PFSK-1 (cell line): Measurements from ENCODE around the gene B4GALT6.

ENCODE experiments used
- FOXP2 ChIP-seq: optimal IDR thresholded peaks from 2 replicates; pipeline ENCODE3; 2011; ENCODE audit warnings: borderline replicate concordance, control low read depth, inconsistent platforms; ENCODE audit not compliant: insufficient read depth; ENCODE audit errors: extremely low read length, extremely low read depth
- POLR2AphosphoS5 ChIP-seq: IDR thresholded peaks from 2 replicates; pipeline ENCODE4 v1.6.1; 2012; ENCODE audit warnings: low read depth, mild to moderate bottlenecking, control low read depth, low read length, moderate library complexity
- SIN3A ChIP-seq: IDR thresholded peaks from 2 replicates; pipeline ENCODE4 v1.6.1; 2012; ENCODE audit warnings: mild to moderate bottlenecking, low read length, moderate library complexity, borderline replicate concordance; ENCODE audit not compliant: insufficient read depth
- TAF1 ChIP-seq: IDR thresholded peaks from 2 replicates; pipeline ENCODE4 v1.6.1; 2012; ENCODE audit warnings: low read length, control low read depth, borderline replicate concordance; ENCODE audit not compliant: insufficient read depth
- TF ChIP-seq, protein P1 (sequence below), 2 experiments: IDR thresholded peaks; 2 replicates each; pipeline versions ENCODE4 v1.6.1 to v1.8.0; 2011 to 2012; ENCODE audit warnings: low read depth in 2 of 2, low read length in 2 of 2, control low read depth in 1 of 2, inconsistent platforms in 1 of 2, mild to moderate bottlenecking in 1 of 2, moderate library complexity in 1 of 2; ENCODE audit not compliant: insufficient read depth in 1 of 2

B4GALT6 gene

DNA sequence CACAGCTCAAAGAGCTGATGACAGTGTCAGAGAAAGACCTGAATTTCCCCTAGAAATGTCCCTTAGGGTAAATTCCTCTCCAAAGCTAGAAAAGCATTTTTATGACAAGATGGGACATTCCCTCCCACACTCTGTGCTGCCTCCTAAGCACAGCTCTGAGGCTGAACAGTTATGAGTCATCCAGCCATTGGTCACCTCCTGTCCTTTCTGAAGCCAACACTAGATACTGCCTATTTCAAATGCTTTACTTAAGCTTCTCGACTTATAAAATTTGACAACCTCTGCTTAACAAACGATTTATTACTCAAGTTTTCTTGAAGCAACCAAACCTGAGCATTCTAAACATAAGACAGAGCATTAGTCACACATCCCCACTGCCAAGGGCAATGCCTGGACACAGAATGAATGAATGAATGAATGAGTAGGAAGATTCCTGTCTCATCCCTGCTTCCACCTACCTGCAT lies 35.4 kb downstream of the B4GALT6 start:
- no peak for TF ChIP-seq POLR2AphosphoS5
- no peak for TF ChIP-seq SIN3A
- TF ChIP-seq, protein P1, sequence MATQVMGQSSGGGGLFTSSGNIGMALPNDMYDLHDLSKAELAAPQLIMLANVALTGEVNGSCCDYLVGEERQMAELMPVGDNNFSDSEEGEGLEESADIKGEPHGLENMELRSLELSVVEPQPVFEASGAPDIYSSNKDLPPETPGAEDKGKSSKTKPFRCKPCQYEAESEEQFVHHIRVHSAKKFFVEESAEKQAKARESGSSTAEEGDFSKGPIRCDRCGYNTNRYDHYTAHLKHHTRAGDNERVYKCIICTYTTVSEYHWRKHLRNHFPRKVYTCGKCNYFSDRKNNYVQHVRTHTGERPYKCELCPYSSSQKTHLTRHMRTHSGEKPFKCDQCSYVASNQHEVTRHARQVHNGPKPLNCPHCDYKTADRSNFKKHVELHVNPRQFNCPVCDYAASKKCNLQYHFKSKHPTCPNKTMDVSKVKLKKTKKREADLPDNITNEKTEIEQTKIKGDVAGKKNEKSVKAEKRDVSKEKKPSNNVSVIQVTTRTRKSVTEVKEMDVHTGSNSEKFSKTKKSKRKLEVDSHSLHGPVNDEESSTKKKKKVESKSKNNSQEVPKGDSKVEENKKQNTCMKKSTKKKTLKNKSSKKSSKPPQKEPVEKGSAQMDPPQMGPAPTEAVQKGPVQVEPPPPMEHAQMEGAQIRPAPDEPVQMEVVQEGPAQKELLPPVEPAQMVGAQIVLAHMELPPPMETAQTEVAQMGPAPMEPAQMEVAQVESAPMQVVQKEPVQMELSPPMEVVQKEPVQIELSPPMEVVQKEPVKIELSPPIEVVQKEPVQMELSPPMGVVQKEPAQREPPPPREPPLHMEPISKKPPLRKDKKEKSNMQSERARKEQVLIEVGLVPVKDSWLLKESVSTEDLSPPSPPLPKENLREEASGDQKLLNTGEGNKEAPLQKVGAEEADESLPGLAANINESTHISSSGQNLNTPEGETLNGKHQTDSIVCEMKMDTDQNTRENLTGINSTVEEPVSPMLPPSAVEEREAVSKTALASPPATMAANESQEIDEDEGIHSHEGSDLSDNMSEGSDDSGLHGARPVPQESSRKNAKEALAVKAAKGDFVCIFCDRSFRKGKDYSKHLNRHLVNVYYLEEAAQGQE (IDR thresholded peaks at IDR 0.05; ENCODE audit: insufficient read depth in 1 of 2, low read depth in 2 of 2, low read length in 2 of 2): no peak
- TF ChIP-seq TAF1: no peak
- no peak for TF ChIP-seq FOXP2

DNA sequence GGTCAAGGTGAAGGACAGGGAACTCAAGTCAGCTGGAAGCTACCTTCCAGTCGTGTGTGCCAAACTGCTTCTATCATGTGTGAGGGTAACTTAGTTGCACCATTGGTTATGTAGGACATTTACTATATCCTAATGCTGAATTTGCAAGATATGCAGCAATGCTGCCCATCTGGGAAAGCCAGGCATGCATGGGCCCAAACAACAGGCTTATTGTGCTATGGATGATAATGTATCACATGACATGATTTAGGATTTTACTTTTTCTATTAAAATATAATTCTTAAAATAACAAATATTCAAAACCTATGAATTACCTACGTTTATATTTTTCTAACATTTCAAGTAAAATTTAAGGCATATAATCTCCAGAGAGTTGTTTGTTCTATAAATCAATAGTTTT lies 35.9 kb downstream of the B4GALT6 start:
- no peak for TF ChIP-seq TAF1
- TF ChIP-seq, protein P1 (IDR thresholded peaks at IDR 0.05; ENCODE audit: insufficient read depth in 1 of 2, low read depth in 2 of 2, low read length in 2 of 2): no peak
- no peak for TF ChIP-seq SIN3A

GRCh38 chr18:31647127-31647753 lies 37.1 kb downstream of the B4GALT6 start:
- TF ChIP-seq SIN3A (no peak), FOXP2 (no peak), TAF1 (no peak), POLR2AphosphoS5 (no peak)
- TF ChIP-seq, protein P1 (IDR thresholded peaks at IDR 0.05; ENCODE audit: insufficient read depth in 1 of 2, low read depth in 2 of 2, low read length in 2 of 2): no peak

DNA sequence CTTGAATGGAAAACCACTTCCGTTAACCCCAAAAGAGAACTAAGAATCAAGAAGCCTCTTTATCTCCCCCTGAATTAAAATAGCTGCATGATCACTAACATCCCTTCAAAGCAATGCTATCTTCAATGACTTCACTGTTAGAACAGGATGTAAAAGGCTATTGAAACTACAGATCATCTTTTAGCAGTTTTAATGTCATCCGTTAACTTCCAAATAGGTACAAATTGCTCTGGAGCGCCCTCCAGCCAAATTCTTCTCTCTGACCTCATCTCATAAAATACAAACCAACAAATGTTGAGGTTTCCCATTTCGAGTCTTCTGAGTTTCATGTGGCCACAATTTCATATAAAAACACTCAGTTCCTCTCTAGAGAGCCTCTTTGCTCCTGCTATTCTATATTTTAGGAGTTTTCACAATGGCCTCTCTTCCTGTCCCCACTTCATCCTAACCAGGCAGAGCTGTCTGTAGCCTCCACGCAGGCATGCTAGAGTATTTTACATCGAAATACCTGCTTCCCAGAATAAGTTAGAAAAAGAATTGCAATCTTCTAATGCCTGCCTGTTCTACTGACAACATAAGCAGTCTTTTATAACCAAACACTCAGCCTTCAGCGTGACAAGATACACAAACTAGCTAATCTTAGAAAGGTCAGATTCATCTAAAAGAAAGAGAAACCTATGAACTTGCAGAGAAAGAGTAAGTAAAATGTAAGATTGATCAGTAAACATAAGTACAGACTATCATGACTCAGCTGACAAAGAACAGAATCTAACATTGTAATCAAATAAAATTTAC lies 37.9 kb downstream of the B4GALT6 start:
- no peak for TF ChIP-seq TAF1
- TF ChIP-seq POLR2AphosphoS5: no peak
- TF ChIP-seq FOXP2: no peak
- TF ChIP-seq SIN3A: no peak

- TF ChIP-seq, protein P1 (IDR thresholded peaks at IDR 0.05; ENCODE audit: insufficient read depth in 1 of 2, low read depth in 2 of 2, low read length in 2 of 2): no peak
- TF ChIP-seq POLR2AphosphoS5 (no peak), FOXP2 (no peak), TAF1 (no peak), SIN3A (no peak)
These were observed 39.0 kb downstream of the B4GALT6 start for GRCh38 chr18:31645411-31645810.
